D721Med (cell line): ENCODE measurements around the gene TRPC4AP.

Experiments
- DNase-seq: peaks from one replicate; pipeline ENCODE4 v3.0.0; 2011; ENCODE audit warnings: low spot score; ENCODE audit not compliant: insufficient read length
- FAIRE-seq: peaks from 2 replicates; lab custom pipeline; 2011; peaks lifted over from hg19 to GRCh38; lab: Jason Lieb, UNC
- CTCF ChIP-seq: IDR thresholded peaks from 2 replicates; pipeline ENCODE4 v1.5.1; 2012; ENCODE audit warnings: mild to moderate bottlenecking, control low read depth; ENCODE audit not compliant: insufficient read depth; ENCODE audit errors: missing control alignments

TRPC4AP gene

DNA sequence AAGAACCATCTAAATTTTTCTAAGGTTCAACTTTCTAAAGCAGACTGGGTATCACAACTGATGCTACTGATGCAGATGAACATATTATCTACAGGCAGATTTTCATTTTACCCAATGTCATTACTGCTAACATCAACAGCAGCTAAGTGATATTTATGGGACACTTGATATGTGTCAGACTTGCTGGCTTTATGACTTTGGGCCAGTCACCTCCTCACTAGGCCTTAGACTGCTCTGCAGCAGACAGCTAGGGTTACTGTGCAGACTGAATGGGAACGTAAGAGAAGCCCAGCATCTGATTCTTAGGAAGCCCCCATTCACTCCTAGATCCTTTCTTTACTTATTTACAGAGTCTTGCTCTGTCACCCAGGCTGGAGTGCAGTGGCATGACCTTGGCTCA is 70.8 kb downstream of the TRPC4AP start:
- FAIRE-seq (no peak), DNase-seq (no peak)
- TF ChIP-seq CTCF, result no peak

GRCh38 chr20:35021063-35021462 is 71.5 kb downstream of the TRPC4AP start:
- FAIRE-seq (no peak), DNase-seq (no peak)
- no peak for TF ChIP-seq CTCF

GRCh38 chr20:35020108-35020928 is 72.3 kb downstream of the TRPC4AP start:
- no peak for TF ChIP-seq CTCF
- FAIRE-seq (no peak), DNase-seq (no peak)

DNA sequence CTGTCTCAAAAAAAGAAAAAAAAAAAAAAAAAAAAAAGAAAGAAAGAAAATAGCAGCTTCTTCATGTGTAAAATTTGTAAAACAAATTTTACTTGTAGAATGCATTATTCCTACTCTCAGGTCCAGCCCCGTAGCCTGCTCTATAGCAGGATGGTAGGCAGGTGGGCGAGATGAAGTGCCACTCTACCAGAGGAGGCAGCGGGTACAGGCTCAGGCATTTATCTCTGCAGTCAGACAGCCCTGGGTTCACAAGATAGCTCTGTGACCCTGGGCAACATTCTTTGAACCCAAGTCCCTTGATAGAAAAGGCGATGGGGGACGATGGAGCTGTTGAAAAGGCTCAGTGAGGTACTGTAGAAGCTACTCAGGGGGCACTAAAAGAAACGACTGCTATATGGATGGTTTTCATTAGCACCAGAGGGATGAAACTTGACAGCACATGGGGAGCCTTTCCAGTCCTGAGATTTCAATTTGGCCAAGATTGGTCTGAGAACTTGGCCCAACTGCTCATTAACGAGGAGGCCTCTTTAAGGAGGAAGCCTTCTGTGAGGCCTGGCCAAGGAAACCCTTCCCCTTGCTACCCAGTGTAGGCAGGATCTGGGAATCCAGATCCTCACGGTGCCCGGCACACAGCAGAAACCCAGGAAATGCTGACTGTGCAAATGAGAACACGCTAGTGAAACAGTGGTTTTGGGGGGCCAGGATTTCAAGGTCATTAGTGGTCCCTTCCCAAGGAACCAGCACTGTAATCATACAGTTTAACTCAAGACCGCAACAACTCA is 73.8 kb downstream of the TRPC4AP start:
- no peak for FAIRE-seq

DNA sequence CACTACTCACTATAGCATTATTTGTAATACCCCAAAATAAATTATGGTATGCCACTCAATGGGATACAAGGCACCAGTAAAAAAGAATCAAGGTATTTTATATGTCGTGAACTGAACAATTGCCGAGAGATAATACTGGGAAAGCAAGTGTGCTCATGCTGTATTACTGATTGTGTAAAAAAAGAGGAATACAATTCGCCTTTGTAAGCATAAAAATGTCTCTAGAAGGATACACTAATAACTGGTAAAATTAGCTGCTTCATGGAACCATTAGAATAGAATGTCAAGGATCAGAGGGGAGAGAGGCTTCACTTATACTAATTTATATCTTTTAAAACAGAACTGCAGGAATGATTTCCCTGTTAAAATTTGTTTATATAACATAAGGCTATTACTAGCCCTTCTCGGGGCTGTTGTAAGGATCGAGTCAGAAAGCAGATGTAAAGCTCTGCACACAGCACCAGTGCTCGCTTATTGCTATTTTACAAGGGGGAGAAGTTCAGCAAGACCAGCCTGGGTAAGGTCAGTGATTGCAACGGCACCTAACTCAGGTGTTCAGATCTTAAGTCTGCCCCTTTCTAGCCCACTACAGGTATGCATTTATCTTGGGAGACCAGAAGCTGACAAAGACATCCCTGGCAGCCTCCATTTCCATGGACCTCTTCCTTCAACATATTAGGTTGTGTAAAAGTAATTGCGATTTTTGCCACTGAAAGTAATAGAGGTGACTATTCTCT is 75.3 kb downstream of the TRPC4AP start:
- FAIRE-seq, result no peak
- DNase-seq, result no peak
- TF ChIP-seq CTCF, result no peak

More for the DNA sequence above, 73.8 kb downstream of the TRPC4AP start:
- no peak for DNase-seq
- no peak for TF ChIP-seq CTCF

GRCh38 chr20:35015863-35016193 is 76.8 kb downstream of the TRPC4AP start:
- FAIRE-seq (no peak), DNase-seq (no peak)
- TF ChIP-seq CTCF, result no peak
